B cell (primary cell): Measurements from ENCODE around the gene GRN. TPM values are rescaled to one million over a fixed set of nuclear protein-coding genes. Genes with fewer than 3 reads are reported as not detected.

Experiments used
- ATAC-seq: fragments of 200-7000 bp; cut with Tn5 transposase; one replicate; pipeline ENCODE4 v1.10.0; 2021; ENCODE audit warnings: low read depth, mild to moderate bottlenecking, moderate number of reproducible peaks, moderate library complexity
- CTCF ChIA-PET: fragments of 350-600 bp; sonication (Branson Sonifier 250); formaldehyde crosslinking; loops from one replicate; lab custom pipeline; 2021; ENCODE audit warnings: antibody characterized with exemption, inconsistent platforms; lab: Charles Lee
- POLR2A ChIA-PET: fragments of 350-600 bp; sonication (Branson Sonifier 250); formaldehyde crosslinking; loops from one replicate; lab custom pipeline; 2021; ENCODE audit warnings: antibody characterized with exemption; lab: Charles Lee
- DNase-seq: peaks from one replicate; pipeline ENCODE4 v3.0.0; 2013
- H2AFZ ChIP-seq: 2 replicates; pipeline ENCODE4 v1.6.1; 2012; ENCODE audit warnings: mild to moderate bottlenecking, low read depth, low read length; ENCODE audit not compliant: insufficient read depth, poor library complexity, severe bottlenecking
- H3K27ac ChIP-seq, 2 donors: 1 replicate in 1 of 2; 2 replicates in 1 of 2; pipeline ENCODE4 v1.5.1; 2012 to 2013; ENCODE audit warnings: low read length in 2 of 2, mild to moderate bottlenecking in 2 of 2, moderate library complexity in 1 of 2
- H3K27me3 ChIP-seq, 4 experiments: fragments of 200-600 bp in 1 of 4; sonication (generic) in 1 of 4; replicated peaks in 1 of 4; 1 replicate in 2 of 4; 2 replicates in 2 of 4; pipeline versions ENCODE4 v1.6.1 to v1.7.0; 2013 to 2016; ENCODE audit warnings: low read length in 3 of 4, mild to moderate bottlenecking in 2 of 4, mixed read lengths in 1 of 4, moderate library complexity in 1 of 4; ENCODE audit not compliant: insufficient read depth in 4 of 4, control insufficient read depth in 3 of 4; ENCODE audit errors: control extremely low read depth in 1 of 4
- H3K36me3 ChIP-seq, 2 experiments: replicated peaks in 1 of 2; 1 replicate in 1 of 2; 2 replicates in 1 of 2; pipeline versions ENCODE4 v1.6.1 to v1.7.1; 2013; ENCODE audit warnings: low read length in 1 of 2; ENCODE audit not compliant: insufficient read depth in 2 of 2, control insufficient read depth in 1 of 2; ENCODE audit errors: control extremely low read depth in 1 of 2, extremely low read depth in 1 of 2
- H3K4me1 ChIP-seq, 2 donors: fragments of 200-600 bp in 1 of 2; sonication (generic) in 1 of 2; 1 replicate in 1 of 2; 2 replicates in 1 of 2; pipeline versions ENCODE4 v1.5.1 to v1.6.1; 2013 to 2017; ENCODE audit warnings: low read length in 2 of 2; ENCODE audit not compliant: control insufficient read depth in 2 of 2, insufficient read depth in 2 of 2
- H3K4me2 ChIP-seq: replicated peaks from 2 replicates; pipeline ENCODE3; 2012; ENCODE audit warnings: mild to moderate bottlenecking, low read depth, low read length; ENCODE audit not compliant: poor library complexity, severe bottlenecking
- H3K4me3 ChIP-seq, 5 experiments: fragments of 200-600 bp in 1 of 5; sonication (generic) in 1 of 5; 1 replicate in 3 of 5; 2 replicates in 2 of 5; pipeline versions ENCODE4 v1.5.1 to v1.7.0; 2011 to 2016; ENCODE audit warnings: low read length in 4 of 5, mild to moderate bottlenecking in 4 of 5, low read depth in 2 of 5, control low read depth in 1 of 5, moderate library complexity in 1 of 5; ENCODE audit not compliant: insufficient read depth in 1 of 5; ENCODE audit errors: control extremely low read depth in 1 of 5, extremely low read depth in 1 of 5
- H3K79me2 ChIP-seq: fragments of 200-600 bp; sonication (generic); one replicate; pipeline ENCODE4 v1.6.0; 2016; ENCODE audit warnings: low read length; ENCODE audit not compliant: control insufficient read depth, insufficient read depth
- H3K9ac ChIP-seq: fragments of 200-600 bp; sonication (generic); 2 replicates; pipeline ENCODE4 v1.6.1; 2017; ENCODE audit warnings: mild to moderate bottlenecking, low read length, moderate library complexity
- H3K9me3 ChIP-seq, 3 donors: one replicate each; pipeline versions ENCODE4 v1.6.1 to v1.7.1; 2013; ENCODE audit warnings: low read length in 2 of 3; ENCODE audit not compliant: control insufficient read depth in 2 of 3, insufficient read depth in 1 of 3; ENCODE audit errors: control extremely low read depth in 1 of 3
- H4K20me1 ChIP-seq: 2 replicates; pipeline ENCODE4 v1.6.0; 2012; ENCODE audit warnings: mild to moderate bottlenecking, low read length; ENCODE audit not compliant: insufficient read depth, control insufficient read depth, poor library complexity, severe bottlenecking
- H3K27ac Mint-ChIP-seq: one replicate; pipeline ENCODE4 v1.8.0; 2021; ENCODE audit warnings: mixed read lengths
- H3K27me3 Mint-ChIP-seq: one replicate; pipeline ENCODE4 v1.8.0; 2021; ENCODE audit warnings: mixed read lengths
- H3K4me1 Mint-ChIP-seq: one replicate; pipeline ENCODE4 v1.8.0; 2021; ENCODE audit warnings: mixed read lengths
- H3K4me3 Mint-ChIP-seq: one replicate; pipeline ENCODE4 v1.8.0; 2021; ENCODE audit warnings: mixed read lengths
- H3K9me3 Mint-ChIP-seq: one replicate; pipeline ENCODE4 v1.8.0; 2022; ENCODE audit warnings: mixed read lengths; ENCODE audit not compliant: insufficient read depth
- EZH2 ChIP-seq: IDR thresholded peaks from 2 replicates; pipeline ENCODE4 v1.6.1; 2012; ENCODE audit warnings: borderline replicate concordance, low read depth, mild to moderate bottlenecking, moderate library complexity, low read length; ENCODE audit not compliant: insufficient read depth, poor library complexity, severe bottlenecking
- WGBS: methylation state at CpG from one replicate; pipeline ENCODE4 v1.1.5; 2013; ENCODE audit warnings: missing lambda C conversion rate; ENCODE audit not compliant: insufficient coverage; 5-methylcytosine and 5-hydroxymethylcytosine counted together
- intact Hi-C: fragments of 100-400 bp; cut with micrococcal nuclease; formaldehyde crosslinking; loops from one replicate; pipeline ENCODE4 v1.10.0; 2022
- polyA plus RNA-seq: library from polyadenylated mRNA; depleted of rRNA; stranded (reverse); fragments of >200 nt; gene quantifications from 2 replicates; pipeline ENCODE4 v1.2.3, GENCODE V29; 2012
- total RNA-seq, 2 donors: library from RNA; stranded (reverse); fragments of 120-200 nt in 1 of 2; gene quantifications; 1 replicate in 1 of 2; 2 replicates in 1 of 2; pipeline versions ENCODE4 v1.2.3 to v1.2.4, GENCODE V29; 2013 to 2022
- TF ChIP-seq, protein P1 (sequence below): fragments of 200-600 bp; IDR thresholded peaks from one replicate; pipeline ENCODE4 v1.8.0; 2022; ENCODE audit warnings: antibody characterized with exemption, mild to moderate bottlenecking

The GRN gene
- total and polyA plus RNA-seq, 2 donors (not counting 1 experiment from before 2014, with no cell fraction given): 187 to 226 TPM

- no CpG with 5 or more reads among the region's 2 CpGs for WGBS
- H3K4me3 Mint-ChIP-seq: no peak overlapping the region
- H3K79me2 ChIP-seq: no peaks in the 10 kb centered on the region
- ChIA-PET CTCF (no interaction called here), POLR2A (no interaction called here)
- peaks cover 0 to 30% of the 10 kb centered on the region in 2 experiments for H3K36me3 ChIP-seq
- no peak overlapping the region for H3K4me3 ChIP-seq
- ATAC-seq (no peak), DNase-seq (no peak)
- peaks cover 2 to 3% of the 10 kb centered on the region in 2 donors for H3K4me1 ChIP-seq
- TF ChIP-seq EZH2: no peak
- TF ChIP-seq, protein P1, sequence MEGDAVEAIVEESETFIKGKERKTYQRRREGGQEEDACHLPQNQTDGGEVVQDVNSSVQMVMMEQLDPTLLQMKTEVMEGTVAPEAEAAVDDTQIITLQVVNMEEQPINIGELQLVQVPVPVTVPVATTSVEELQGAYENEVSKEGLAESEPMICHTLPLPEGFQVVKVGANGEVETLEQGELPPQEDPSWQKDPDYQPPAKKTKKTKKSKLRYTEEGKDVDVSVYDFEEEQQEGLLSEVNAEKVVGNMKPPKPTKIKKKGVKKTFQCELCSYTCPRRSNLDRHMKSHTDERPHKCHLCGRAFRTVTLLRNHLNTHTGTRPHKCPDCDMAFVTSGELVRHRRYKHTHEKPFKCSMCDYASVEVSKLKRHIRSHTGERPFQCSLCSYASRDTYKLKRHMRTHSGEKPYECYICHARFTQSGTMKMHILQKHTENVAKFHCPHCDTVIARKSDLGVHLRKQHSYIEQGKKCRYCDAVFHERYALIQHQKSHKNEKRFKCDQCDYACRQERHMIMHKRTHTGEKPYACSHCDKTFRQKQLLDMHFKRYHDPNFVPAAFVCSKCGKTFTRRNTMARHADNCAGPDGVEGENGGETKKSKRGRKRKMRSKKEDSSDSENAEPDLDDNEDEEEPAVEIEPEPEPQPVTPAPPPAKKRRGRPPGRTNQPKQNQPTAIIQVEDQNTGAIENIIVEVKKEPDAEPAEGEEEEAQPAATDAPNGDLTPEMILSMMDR: no peak
- peaks cover 14% of the 10 kb centered on the region for H4K20me1 ChIP-seq
- no peak overlapping the region for H2AFZ ChIP-seq
- H3K27ac Mint-ChIP-seq: no peak overlapping the region
- H3K4me1 Mint-ChIP-seq: peaks cover 2% of the 10 kb centered on the region
- no peaks in the 10 kb centered on the region for H3K27me3 Mint-ChIP-seq
- H3K27me3 ChIP-seq: no peaks in the 10 kb centered on the region
- H3K9me3 ChIP-seq: peaks cover 0 to 4% (median 0%) of the 10 kb centered on the region in 3 donors
- intact Hi-C loops: no loop called here
- no peak overlapping the region for H3K4me2 ChIP-seq
- H3K9ac ChIP-seq: no peak overlapping the region
- no peak overlapping the region for H3K27ac ChIP-seq
- H3K9me3 Mint-ChIP-seq: no peaks in the 10 kb centered on the region
These were observed 49.7 kb downstream of the GRN start for GRCh38 chr17:44394833-44395232.

- no peak overlapping the region for H3K27ac Mint-ChIP-seq
- H3K4me3 Mint-ChIP-seq: no peak overlapping the region
- ATAC-seq (no peak), DNase-seq (no peak)
- ChIA-PET POLR2A (interaction anchor here (0.7 kb wide), 1 partner anchor 20 kb away, joined by 4 read pairs; no protein-coding TSS in a partner anchor), CTCF (no interaction called here)
- no peaks in the 10 kb centered on the region for H3K4me1 Mint-ChIP-seq
- Histone ChIP-seq H3K27me3 (no peaks in the 10 kb centered on the region), H3K36me3 (peaks cover 0 to 47% of the 10 kb centered on the region in 2 experiments), H3K79me2 (no peaks in the 10 kb centered on the region), H4K20me1 (peaks cover 14% of the 10 kb centered on the region), H3K27ac (no peak overlapping the region), H3K4me1 (no peaks in the 10 kb centered on the region), H3K9ac (no peak overlapping the region), H3K9me3 (no peaks in the 10 kb centered on the region), H3K4me3 (no peak overlapping the region), H3K4me2 (no peak overlapping the region), H2AFZ (no peak overlapping the region)
- no peaks in the 10 kb centered on the region for H3K27me3 Mint-ChIP-seq
- H3K9me3 Mint-ChIP-seq: no peaks in the 10 kb centered on the region
- TF ChIP-seq, protein P1: no peak
- no peak for TF ChIP-seq EZH2
- WGBS: 100% methylated on average over 2 of the region's 5 CpGs
- intact Hi-C loops: no loop called here
These were observed 51.8 kb downstream of the GRN start for GRCh38 chr17:44396946-44397345.
